ENCODE data around the gene CPB2.

DNA sequence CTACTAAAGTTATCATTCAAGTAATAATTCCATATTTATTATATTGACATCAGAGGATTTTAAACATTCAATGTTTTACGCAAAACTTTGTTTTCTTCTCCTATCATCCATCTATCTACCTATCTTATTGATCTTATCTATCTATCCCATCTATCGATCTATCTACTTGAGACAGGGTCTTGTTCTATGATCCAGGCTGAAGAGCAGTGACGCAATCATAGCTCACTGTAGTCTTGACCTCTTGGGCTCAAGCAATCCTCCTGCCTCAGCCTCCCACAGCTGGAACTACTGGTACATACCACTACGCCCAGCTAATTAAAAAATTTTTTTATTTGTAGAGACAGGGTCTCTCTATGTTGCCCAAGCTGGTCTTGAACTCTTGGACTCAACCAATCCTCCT lies 79.7 kb downstream of the CPB2 start:
- TF ChIP-seq, protein P1, sequence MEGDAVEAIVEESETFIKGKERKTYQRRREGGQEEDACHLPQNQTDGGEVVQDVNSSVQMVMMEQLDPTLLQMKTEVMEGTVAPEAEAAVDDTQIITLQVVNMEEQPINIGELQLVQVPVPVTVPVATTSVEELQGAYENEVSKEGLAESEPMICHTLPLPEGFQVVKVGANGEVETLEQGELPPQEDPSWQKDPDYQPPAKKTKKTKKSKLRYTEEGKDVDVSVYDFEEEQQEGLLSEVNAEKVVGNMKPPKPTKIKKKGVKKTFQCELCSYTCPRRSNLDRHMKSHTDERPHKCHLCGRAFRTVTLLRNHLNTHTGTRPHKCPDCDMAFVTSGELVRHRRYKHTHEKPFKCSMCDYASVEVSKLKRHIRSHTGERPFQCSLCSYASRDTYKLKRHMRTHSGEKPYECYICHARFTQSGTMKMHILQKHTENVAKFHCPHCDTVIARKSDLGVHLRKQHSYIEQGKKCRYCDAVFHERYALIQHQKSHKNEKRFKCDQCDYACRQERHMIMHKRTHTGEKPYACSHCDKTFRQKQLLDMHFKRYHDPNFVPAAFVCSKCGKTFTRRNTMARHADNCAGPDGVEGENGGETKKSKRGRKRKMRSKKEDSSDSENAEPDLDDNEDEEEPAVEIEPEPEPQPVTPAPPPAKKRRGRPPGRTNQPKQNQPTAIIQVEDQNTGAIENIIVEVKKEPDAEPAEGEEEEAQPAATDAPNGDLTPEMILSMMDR (IDR thresholded peaks at IDR 0.05 in 8 of 11, conservative IDR thresholded peaks at IDR 0.05 in 3 of 11): no peak
- TF ChIP-seq POLR2A (IDR thresholded peaks at IDR 0.05) (no peak), POLR2AphosphoS5 (IDR thresholded peaks at IDR 0.05) (no peak)
